OCI-M2 (cell line): ENCODE results near the gene ADAMTSL1.

Experiments
- DNase-seq: peaks from one replicate; lab custom pipeline; 2025; ENCODE audit not compliant: unreplicated experiment; lab: John Stamatoyannopoulos, UW

Gene ADAMTSL1

DNA sequence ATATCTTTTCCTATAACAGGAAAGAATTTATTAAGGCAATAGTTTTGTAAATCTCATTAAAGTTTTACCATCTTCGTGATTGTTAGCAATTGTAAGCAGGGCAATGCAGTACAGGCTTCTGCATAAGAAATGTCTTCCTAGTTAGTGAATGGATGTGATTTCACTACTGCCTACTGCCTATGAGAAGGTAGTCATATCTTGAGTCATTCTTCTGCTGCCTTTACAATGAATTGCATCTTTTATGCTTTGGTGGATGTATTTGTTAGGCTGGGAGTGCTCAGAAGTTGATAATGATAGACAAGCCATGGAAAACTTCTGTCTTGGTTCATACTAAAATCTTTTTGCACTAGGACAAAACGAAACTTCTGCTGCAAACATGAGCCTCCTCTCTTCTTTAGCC is 128.0 kb downstream of the ADAMTSL1 start:
- no peak for DNase-seq

GRCh38 chr9:18604767-18605730 is 131.1 kb downstream of the ADAMTSL1 start:
- no peak for DNase-seq

- DNase-seq: no peak
Observed at GRCh38 chr9:18605766-18606180, 131.8 kb downstream of the ADAMTSL1 start.

- no peak for DNase-seq
Observed at GRCh38 chr9:18606281-18606680, 132.3 kb downstream of the ADAMTSL1 start.

- DNase-seq: no peak
Observed at GRCh38 chr9:18606846-18607245, 132.9 kb downstream of the ADAMTSL1 start.

- DNase-seq: no peak
Observed at GRCh38 chr9:18608371-18608770, 134.4 kb downstream of the ADAMTSL1 start.

- DNase-seq: no peak
Observed at GRCh38 chr9:18610956-18611355, 137.0 kb downstream of the ADAMTSL1 start.

GRCh38 chr9:18611971-18612370 is 138.0 kb downstream of the ADAMTSL1 start:
- no peak for DNase-seq

DNA sequence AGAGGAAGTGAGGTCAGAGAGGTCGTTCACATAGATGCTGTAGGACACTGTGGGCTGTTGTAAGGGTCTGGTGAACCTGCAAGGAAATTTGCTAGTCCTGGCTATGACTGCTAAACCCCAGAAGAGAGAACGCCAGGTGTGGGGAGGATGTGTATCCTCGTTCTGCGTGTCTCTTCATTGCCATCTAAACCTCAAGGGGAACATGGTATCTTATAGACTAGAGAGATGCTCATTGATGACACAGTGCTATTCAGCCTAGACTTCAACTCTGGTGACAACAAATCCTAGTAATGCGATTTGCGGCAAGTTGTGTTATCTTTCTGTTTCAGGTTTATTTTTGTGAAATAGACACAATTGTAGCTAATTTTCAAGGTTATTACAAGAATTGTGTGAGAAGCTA is 140.2 kb downstream of the ADAMTSL1 start:
- no peak for DNase-seq

DNA sequence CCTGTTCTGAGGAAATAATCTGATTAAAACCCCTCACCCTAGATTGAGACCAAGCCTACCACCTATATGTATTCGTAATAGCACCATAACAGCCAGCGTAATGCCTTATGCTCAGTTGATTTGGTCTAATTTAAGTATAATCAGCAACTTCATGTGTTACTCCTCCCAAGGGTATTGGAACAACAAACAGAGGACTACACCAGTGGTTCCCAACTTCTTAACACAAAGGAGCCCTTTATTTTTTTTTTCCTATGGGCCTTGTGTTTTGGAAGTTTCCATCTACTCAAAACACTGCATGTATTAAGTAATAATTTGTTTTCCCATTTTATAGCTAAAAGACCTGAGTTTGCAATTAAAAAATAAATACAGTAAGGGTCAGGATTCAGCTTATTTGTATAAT is 140.7 kb downstream of the ADAMTSL1 start:
- DNase-seq: no peak

DNA sequence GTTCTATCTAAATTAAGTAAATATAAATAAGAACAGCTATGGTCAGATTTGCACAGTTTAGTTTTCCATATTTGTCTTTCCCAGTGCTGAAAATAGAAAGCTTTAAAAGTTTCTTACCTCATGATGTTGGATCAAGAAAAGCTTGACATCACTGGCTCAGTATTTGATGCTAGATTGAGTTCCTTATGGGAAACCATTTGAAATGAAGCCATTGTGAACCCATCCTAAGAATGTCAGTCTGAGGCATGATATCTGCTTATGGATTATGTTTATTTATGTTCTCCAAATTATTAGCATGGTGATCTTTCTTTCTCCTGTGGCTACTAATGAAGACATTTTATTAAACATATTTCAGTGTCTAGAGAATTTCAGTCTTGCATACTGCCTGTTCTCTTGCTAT is 143.0 kb downstream of the ADAMTSL1 start:
- DNase-seq: no peak

- DNase-seq: no peak
Observed at GRCh38 chr9:18617759-18618158, 143.8 kb downstream of the ADAMTSL1 start.

DNA sequence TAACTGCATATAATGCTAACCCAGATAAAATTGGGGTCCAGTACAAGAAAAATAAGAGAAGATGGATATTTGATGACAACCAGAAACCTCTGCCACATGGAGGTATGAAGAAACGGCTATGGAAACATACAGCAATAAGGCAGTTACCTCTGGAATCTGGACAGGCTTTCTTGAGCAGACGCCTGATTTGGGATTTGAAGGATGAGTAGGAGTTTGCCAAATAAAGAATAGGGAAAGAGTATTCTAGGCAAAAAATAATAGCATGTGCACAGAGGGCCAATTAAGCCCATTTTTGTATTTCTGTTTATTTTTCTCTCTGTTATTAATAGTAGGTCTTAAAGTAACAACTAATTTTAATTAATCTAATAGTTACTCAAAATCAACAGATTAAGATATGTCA is 144.9 kb downstream of the ADAMTSL1 start:
- no peak for DNase-seq

DNA sequence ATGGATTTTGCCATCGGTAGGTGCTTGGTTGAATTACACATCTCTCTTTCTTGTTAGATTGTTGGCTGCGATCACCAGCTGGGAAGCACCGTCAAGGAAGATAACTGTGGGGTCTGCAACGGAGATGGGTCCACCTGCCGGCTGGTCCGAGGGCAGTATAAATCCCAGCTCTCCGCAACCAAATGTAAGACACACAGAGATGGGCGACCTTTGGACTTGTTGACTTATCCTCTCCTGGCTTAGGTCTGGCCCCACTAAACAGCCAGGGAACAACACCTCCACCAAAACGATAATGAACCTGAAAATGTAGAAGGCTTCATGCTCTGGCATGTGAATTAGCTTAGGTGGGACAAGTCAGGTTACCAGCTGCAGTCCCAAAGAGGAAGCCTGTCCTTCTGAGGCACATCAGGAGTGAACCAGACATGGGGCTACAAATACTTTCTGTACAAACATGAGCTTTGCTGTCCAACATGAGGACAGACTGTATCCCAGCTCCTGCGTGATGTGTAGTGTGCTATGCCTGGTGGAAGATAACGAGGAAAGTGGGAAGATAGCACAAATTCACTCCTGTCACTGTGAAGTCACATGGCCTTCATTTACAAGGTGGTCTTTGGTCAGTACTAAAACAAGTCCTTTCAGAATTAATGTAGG is 148.4 kb downstream of the ADAMTSL1 start:
- no peak for DNase-seq

DNA sequence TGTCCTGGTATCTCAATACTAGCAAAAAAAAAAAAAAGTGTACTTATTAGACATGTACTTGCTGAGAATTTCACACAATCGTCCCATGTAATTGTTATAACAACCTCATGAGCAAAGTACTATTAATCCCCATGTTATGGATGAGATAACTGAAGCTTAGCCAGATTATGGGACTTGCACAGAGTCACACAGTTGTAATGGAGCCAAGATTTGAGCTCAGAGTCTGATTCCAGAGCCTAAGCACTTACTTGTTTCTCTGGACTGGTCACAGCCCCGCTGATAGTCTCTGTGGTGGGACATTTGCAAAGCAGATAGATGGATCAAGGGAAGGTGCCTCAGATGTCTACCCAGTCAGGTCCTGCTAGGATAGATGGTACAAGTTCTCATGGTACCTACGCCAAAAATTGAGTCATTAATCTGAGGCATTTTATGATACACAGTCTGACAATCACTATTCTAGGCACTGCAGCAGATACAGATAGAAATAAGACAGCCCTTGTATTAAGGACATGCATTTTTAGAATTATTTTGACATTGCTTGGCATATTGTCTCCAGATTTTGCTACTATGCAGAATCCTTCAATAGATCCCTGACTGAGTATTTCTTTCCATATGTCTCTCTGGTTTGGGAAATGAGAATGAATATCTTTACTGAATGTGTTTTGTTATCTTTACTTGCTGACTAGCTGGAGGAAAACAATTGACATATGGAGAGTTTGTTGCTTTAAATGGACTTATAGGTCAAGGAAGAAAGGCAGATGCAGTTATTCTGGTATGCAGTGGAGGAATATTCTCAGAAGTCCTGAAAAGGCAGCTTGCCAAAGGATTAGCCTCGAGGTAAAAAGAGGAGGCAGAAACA is 149.5 kb downstream of the ADAMTSL1 start:
- DNase-seq: no peak

GRCh38 chr9:18626046-18626698 is 152.2 kb downstream of the ADAMTSL1 start:
- DNase-seq: no peak

GRCh38 chr9:18629136-18629535 is 155.2 kb downstream of the ADAMTSL1 start:
- DNase-seq: no peak

DNA sequence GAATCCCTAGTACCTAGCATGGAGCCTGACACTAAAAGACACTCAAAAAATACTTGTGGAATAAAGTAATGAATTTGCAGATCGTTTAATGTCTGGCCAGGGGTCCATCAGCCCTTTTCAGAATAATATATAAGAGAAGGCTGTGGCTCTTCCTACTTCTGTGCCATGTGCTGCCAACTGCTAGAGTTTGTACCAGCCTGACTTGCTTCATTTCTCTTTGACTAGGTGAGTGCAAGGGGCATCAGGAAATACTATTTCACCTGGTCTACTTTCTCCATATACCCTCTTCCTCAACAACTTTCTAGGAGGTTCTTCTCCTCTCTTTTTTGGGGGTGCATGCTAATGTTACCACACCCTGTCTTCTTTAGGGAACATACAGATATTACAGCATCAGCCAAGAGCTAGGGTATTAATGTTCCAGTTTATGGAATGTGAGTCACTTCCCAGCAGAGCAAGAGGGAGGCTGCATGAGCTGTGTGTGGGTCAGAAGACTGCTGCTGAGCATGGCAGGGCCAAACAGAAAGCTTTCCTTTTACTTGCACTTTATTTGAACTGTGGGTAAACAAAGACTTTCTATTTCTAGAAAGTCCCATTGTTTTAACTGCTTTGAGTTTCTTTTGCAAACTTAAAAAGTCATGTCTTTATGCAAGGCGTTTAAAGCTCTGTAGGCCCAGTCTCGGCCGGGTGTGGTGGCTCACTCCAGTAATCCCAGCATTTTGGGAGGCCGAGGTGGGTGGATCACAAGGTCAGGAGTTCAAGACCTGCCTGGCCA is 158.9 kb downstream of the ADAMTSL1 start:
- DNase-seq: no peak

DNA sequence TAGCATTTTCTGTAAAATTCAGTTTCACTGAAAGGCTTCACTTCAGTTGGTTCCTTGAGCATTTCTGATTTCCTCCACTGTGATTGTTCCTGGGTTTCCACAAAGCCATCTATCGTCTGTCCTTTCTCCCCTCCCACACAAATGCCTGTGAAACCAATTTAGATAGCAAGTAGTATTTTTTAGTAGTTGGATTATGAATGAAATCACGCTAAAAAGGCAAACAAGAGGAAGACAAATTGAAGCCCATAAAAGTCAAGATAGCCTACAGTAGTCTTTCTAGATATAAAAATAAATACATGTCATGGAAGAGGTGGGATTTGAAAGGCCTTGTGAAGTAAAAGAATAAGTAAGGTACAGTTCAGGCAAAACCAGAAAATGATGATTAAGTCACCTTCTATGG is 162.8 kb downstream of the ADAMTSL1 start:
- DNase-seq: no peak
